Smooth muscle cell of the brain vasculature (primary cell): Measurements from ENCODE around the gene PIH1D2.
"Not testable (repeated sequence)": the region's sequence is repeated elsewhere in the genome, so short reads cannot be mapped to it uniquely, and the experiment has no call there.

Source experiments
- DNase-seq: peaks from one replicate; pipeline ENCODE4 v3.0.0-alpha.2; 2012; ENCODE audit warnings: low read depth, low spot score

The PIH1D2 gene

GRCh38 chr11:112073941-112074811 is at the start of gene PIH1D2, which contains the start of gene NKAPD1:
TSS of gene PIH1D2 (minus strand) at chr11:112074017. CDS start at chr11:112073174, 843 bp downstream.
TSS of gene NKAPD1 (plus strand) at chr11:112074299. CDS start at chr11:112075575, 1,276 bp downstream.
- peak; percentile 65 for DNase-seq

- no peak for DNase-seq
Measured at GRCh38 chr11:112123129-112123528, 49.3 kb upstream of the PIH1D2 start.

- DNase-seq, result no peak
Measured at GRCh38 chr11:112121981-112122615, 48.3 kb upstream of the PIH1D2 start.

- no peak for DNase-seq
Measured at GRCh38 chr11:112118176-112118575, 44.4 kb upstream of the PIH1D2 start.

GRCh38 chr11:112115386-112115785 is 41.6 kb upstream of the PIH1D2 start:
- no peak for DNase-seq

GRCh38 chr11:112114460-112114859 is 40.6 kb upstream of the PIH1D2 start:
- no peak for DNase-seq

GRCh38 chr11:112113539-112114457 is 40.0 kb upstream of the PIH1D2 start:
- no peak for DNase-seq

- DNase-seq, result no peak
Measured at GRCh38 chr11:112106070-112106469, 32.3 kb upstream of the PIH1D2 start.

- no peak for DNase-seq
Measured at GRCh38 chr11:112103446-112103845, 29.6 kb upstream of the PIH1D2 start.

GRCh38 chr11:112100462-112100861 is 26.6 kb upstream of the PIH1D2 start:
- no peak for DNase-seq

- no peak for DNase-seq
Measured at GRCh38 chr11:112097734-112098528, 24.1 kb upstream of the PIH1D2 start.

GRCh38 chr11:112096194-112096593 is 22.4 kb upstream of the PIH1D2 start:
- DNase-seq, result no peak

- not testable (repeated sequence) for DNase-seq
Measured at GRCh38 chr11:112095302-112095701, 21.5 kb upstream of the PIH1D2 start.

GRCh38 chr11:112087212-112087611 is 13.4 kb upstream of the PIH1D2 start:
- no peak for DNase-seq

- DNase-seq, result peak; percentile 91
Measured at GRCh38 chr11:112086422-112087191, 12.8 kb upstream of the PIH1D2 start, which contains the start of the genes SDHD and TIMM8B. TSS of gene SDHD (plus strand) at chr11:112086873. CDS start at chr11:112086908, 35 bp downstream. TSS of gene TIMM8B (minus strand) at chr11:112086756. CDS start at chr11:112086723, 33 bp downstream.

- no peak for DNase-seq
Measured at GRCh38 chr11:112085822-112086421, 12.1 kb upstream of the PIH1D2 start.

GRCh38 chr11:112082729-112083128 is 8.9 kb upstream of the PIH1D2 start:
- DNase-seq, result no peak

- no peak for DNase-seq
Measured at GRCh38 chr11:112062923-112063322, 10.9 kb downstream of the PIH1D2 start.

GRCh38 chr11:112058103-112058502 is 15.7 kb downstream of the PIH1D2 start:
- no peak for DNase-seq
